SK-N-SH (cell line): ENCODE measurements around the gene ZNF680. TPM values are rescaled to one million over a fixed set of nuclear protein-coding genes. Genes with fewer than 3 reads are reported as not detected.

Source experiments
- CTCF ChIA-PET: fragments of 300-600, 350-600 bp; formaldehyde crosslinking; extraction: SDS; loops from one replicate; lab custom pipeline; 2021; lab: Yijun Ruan, JAX
- POLR2A ChIA-PET: fragments of 350-600 bp; sonication (Branson Sonifier 250); formaldehyde crosslinking; extraction: SDS; loops from one replicate; lab custom pipeline; 2020; ENCODE audit warnings: antibody characterized with exemption, inconsistent platforms; lab: Yijun Ruan, JAX
- DNase-seq: peaks from one replicate; pipeline ENCODE4 v3.0.0; 2012
- H2AFZ ChIP-seq: fragments of 200-600 bp; sonication (generic); 2 replicates; pipeline ENCODE4 v1.8.1; 2016; ENCODE audit warnings: antibody characterized with exemption, mild to moderate bottlenecking, low read depth
- H3F3A ChIP-seq: fragments of 200-600 bp; sonication (generic); replicated peaks from 2 replicates; pipeline ENCODE3; 2016; ENCODE audit warnings: antibody characterized with exemption, mild to moderate bottlenecking; ENCODE audit not compliant: insufficient read depth
- H3K27ac ChIP-seq, 2 experiments: fragments of 200-500 bp in 1 of 2; fragments of 200-600 bp in 1 of 2; sonication (Bioruptor generic) in 1 of 2; sonication (generic), shearing (Covaris generic) in 1 of 2; 2 replicates each; pipeline versions ENCODE4 v1.5.1 to v1.6.1; 2014 to 2016; ENCODE audit warnings: low read depth in 2 of 2, inconsistent platforms in 1 of 2, low read length in 1 of 2, mild to moderate bottlenecking in 1 of 2, mixed read lengths in 1 of 2
- H3K27me3 ChIP-seq: fragments of 200-600 bp; sonication (generic), shearing (Covaris generic); 2 replicates; pipeline ENCODE4 v1.6.1; 2016; ENCODE audit warnings: mixed run types; ENCODE audit not compliant: insufficient read depth
- H3K36me3 ChIP-seq, 2 experiments: fragments of 200-500 bp in 1 of 2; fragments of 200-600 bp in 1 of 2; sonication (Bioruptor generic) in 1 of 2; sonication (generic) in 1 of 2; replicated peaks in 1 of 2; 2 replicates each; pipeline versions ENCODE3 to v1.5.1; 2014 to 2016; ENCODE audit warnings: low read length in 1 of 2, mild to moderate bottlenecking in 1 of 2; ENCODE audit not compliant: insufficient read depth in 2 of 2, control insufficient read depth in 1 of 2
- H3K4me1 ChIP-seq, 2 experiments: fragments of 200-500 bp in 1 of 2; fragments of 200-600 bp in 1 of 2; sonication (Bioruptor generic) in 1 of 2; sonication (generic), shearing (Covaris generic) in 1 of 2; 2 replicates each; pipeline versions ENCODE4 v1.5.1 to v1.6.1; 2014 to 2016; ENCODE audit warnings: low read depth in 1 of 2, low read length in 1 of 2, mixed run types in 1 of 2; ENCODE audit not compliant: insufficient read depth in 2 of 2, control insufficient read depth in 1 of 2
- H3K4me2 ChIP-seq: fragments of 200-600 bp; sonication (generic), shearing (Covaris generic); 2 replicates; pipeline ENCODE4 v1.6.1; 2017; ENCODE audit warnings: mixed run types
- H3K4me3 ChIP-seq, 2 experiments: fragments of 200-500 bp in 1 of 2; fragments of 200-600 bp in 1 of 2; sonication (Bioruptor generic) in 1 of 2; sonication (generic), shearing (Covaris generic) in 1 of 2; 2 replicates each; pipeline versions ENCODE4 v1.5.1 to v1.8.1; 2014 to 2016; ENCODE audit warnings: low read depth in 2 of 2, inconsistent platforms in 1 of 2, low read length in 1 of 2, mild to moderate bottlenecking in 1 of 2, mixed read lengths in 1 of 2, moderate library complexity in 1 of 2
- H3K79me2 ChIP-seq: fragments of 200-600 bp; sonication (generic); 2 replicates; pipeline ENCODE4 v1.8.1; 2017; ENCODE audit warnings: mild to moderate bottlenecking; ENCODE audit not compliant: insufficient read depth
- H3K9ac ChIP-seq: fragments of 200-600 bp; sonication (generic); 2 replicates; pipeline ENCODE4 v1.6.1; 2017; ENCODE audit warnings: mixed run types
- H3K9me2 ChIP-seq: fragments of 200-600 bp; sonication (generic); 2 replicates; pipeline ENCODE4 v1.6.1; 2017; ENCODE audit warnings: mixed run types
- H3K9me3 ChIP-seq: fragments of 200-600 bp; sonication (generic); 2 replicates; pipeline ENCODE4 v1.6.1; 2017; ENCODE audit warnings: mixed run types, mild to moderate bottlenecking, moderate library complexity
- H4K20me1 ChIP-seq: fragments of 200-600 bp; sonication (generic); 2 replicates; pipeline ENCODE4 v1.6.1; 2017; ENCODE audit warnings: mild to moderate bottlenecking, mixed run types; ENCODE audit not compliant: insufficient read depth
- CHD2 ChIP-seq: fragments of 150-350 bp; IDR thresholded peaks from 2 replicates; pipeline ENCODE4 v1.6.1; 2018; ENCODE audit warnings: low read length; ENCODE audit not compliant: partially characterized antibody
- JUND ChIP-seq: IDR thresholded peaks from 2 replicates; pipeline ENCODE4 v1.4.0; 2012
- MAX ChIP-seq: IDR thresholded peaks from 2 replicates; pipeline ENCODE4 v1.4.0; 2012; ENCODE audit warnings: low read depth
- MEF2A ChIP-seq: IDR thresholded peaks from 2 replicates; pipeline ENCODE4 v1.4.0; 2012; ENCODE audit warnings: low read depth, borderline replicate concordance
- MXI1 ChIP-seq: IDR thresholded peaks from 2 replicates; pipeline ENCODE4 v1.6.1; 2012; ENCODE audit warnings: mild to moderate bottlenecking, low read depth, low read length, improper control_type of control experiment
- NRF1 ChIP-seq: IDR thresholded peaks from 2 replicates; pipeline ENCODE4 v1.6.1; 2012; ENCODE audit warnings: low read depth, mild to moderate bottlenecking, low read length
- POLR2AphosphoS5 ChIP-seq: IDR thresholded peaks from 2 replicates; pipeline ENCODE4 v1.6.1; 2012; ENCODE audit warnings: low read depth, low read length
- RAD21 ChIP-seq: IDR thresholded peaks from 2 replicates; pipeline ENCODE4 v1.6.1; 2012; ENCODE audit warnings: mild to moderate bottlenecking, low read length
- RFX5 ChIP-seq: IDR thresholded peaks from 2 replicates; pipeline ENCODE4 v1.6.1; 2012; ENCODE audit warnings: mild to moderate bottlenecking, improper control_type of control experiment, low read length
- RXRA ChIP-seq: IDR thresholded peaks from 2 replicates; pipeline ENCODE4 v1.4.0; 2012; ENCODE audit warnings: low read depth, mild to moderate bottlenecking, borderline replicate concordance
- SIN3A ChIP-seq: IDR thresholded peaks from 2 replicates; pipeline ENCODE4 v1.6.1; 2012; ENCODE audit warnings: low read depth, mild to moderate bottlenecking, low read length, moderate library complexity, borderline replicate concordance
- USF2 ChIP-seq: fragments of 150-350 bp; IDR thresholded peaks from 2 replicates; pipeline ENCODE4 v1.6.1; 2017; ENCODE audit warnings: antibody characterized with exemption, low read length, low read depth, borderline replicate concordance
- WGBS: methylation state at CpG from one replicate; pipeline ENCODE4 v1.1.6; 2017; ENCODE audit warnings: low lambda C conversion rate; 5-methylcytosine and 5-hydroxymethylcytosine counted together
- polyA plus RNA-seq, 3 experiments: library from polyadenylated mRNA; depleted of rRNA; stranded (reverse); fragments of >200 nt; gene quantifications; 2 replicates each; pipeline ENCODE4 v1.2.3, GENCODE V29; 2012
- TF ChIP-seq, protein P1 (sequence below): IDR thresholded peaks from 2 replicates; pipeline ENCODE4; 2012
- TF ChIP-seq, protein P2 (sequence below): fragments of 150-350 bp; IDR thresholded peaks from 2 replicates; pipeline ENCODE4 v1.6.1; 2016; ENCODE audit warnings: mild to moderate bottlenecking, low read depth, low read length

Gene ZNF680
- polyA plus RNA-seq, 1 of the 3 experiments (the other 2 are of a cell fraction) = 1.6 TPM

- Histone ChIP-seq H3F3A (peaks cover 9% of the 10 kb centered on the region), H3K79me2 (peaks cover 52% of the 10 kb centered on the region), H3K9ac (no peak overlapping the region), H3K9me3 (peaks cover 41% of the 10 kb centered on the region), H3K4me2 (no peak overlapping the region), H3K4me1 (no peaks in the 10 kb centered on the region), H3K4me3 (no peak overlapping the region), H3K27ac (no peak overlapping the region; a peak in 1 of 4 replicates), H3K9me2 (peaks cover 8% of the 10 kb centered on the region; the same call in 1 of the 2 replicates), H2AFZ (no peak overlapping the region), H3K36me3 (peaks cover 4 to 70% of the 10 kb centered on the region in 2 experiments), H3K27me3 (no peaks in the 10 kb centered on the region), H4K20me1 (no peaks in the 10 kb centered on the region)
- 82% methylated on average over 1 of the region's 1 CpG for WGBS
- POLR2A ChIA-PET = no interaction called here
- CTCF ChIA-PET = no interaction called here
- no peak for DNase-seq
- TF ChIP-seq SIN3A (no peak), MXI1 (no peak)
These were observed 47.1 kb downstream of the ZNF680 start for GRCh38 chr7:64515781-64516180.

DNA sequence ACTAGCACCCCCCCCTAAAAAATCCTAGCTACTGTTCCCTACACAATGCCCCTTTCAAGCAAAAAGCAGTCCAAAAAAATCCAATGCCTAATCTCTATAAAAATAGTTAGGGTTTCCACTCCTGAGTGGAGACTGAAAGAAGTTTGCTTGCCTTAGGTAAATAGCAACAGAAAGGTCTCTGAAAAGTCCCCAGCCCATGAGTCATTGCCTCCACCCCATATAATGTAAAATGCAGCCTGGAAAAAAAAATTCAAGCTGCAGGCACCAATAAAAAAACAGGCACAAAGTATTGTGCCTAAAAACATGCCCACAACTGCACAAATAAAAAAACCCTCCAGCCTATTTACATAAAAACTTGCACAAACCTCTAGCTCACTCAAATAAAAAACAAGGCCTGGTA lies 47.5 kb downstream of the ZNF680 start:
- peaks cover 52% of the 10 kb centered on the region for H3K79me2 ChIP-seq
- no peak overlapping the region for H3K9ac ChIP-seq
- TF ChIP-seq POLR2AphosphoS5 (no peak), RFX5 (no peak), RXRA (no peak), MEF2A (no peak), RAD21 (no peak), CHD2 (no peak), USF2 (no peak), NRF1 (no peak), JUND (no peak), MAX (no peak)
- TF ChIP-seq, protein P1, sequence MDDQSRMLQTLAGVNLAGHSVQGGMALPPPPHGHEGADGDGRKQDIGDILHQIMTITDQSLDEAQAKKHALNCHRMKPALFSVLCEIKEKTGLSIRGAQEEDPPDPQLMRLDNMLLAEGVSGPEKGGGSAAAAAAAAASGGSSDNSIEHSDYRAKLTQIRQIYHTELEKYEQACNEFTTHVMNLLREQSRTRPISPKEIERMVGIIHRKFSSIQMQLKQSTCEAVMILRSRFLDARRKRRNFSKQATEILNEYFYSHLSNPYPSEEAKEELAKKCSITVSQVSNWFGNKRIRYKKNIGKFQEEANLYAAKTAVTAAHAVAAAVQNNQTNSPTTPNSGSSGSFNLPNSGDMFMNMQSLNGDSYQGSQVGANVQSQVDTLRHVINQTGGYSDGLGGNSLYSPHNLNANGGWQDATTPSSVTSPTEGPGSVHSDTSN = no peak
- TF ChIP-seq, protein P2, sequence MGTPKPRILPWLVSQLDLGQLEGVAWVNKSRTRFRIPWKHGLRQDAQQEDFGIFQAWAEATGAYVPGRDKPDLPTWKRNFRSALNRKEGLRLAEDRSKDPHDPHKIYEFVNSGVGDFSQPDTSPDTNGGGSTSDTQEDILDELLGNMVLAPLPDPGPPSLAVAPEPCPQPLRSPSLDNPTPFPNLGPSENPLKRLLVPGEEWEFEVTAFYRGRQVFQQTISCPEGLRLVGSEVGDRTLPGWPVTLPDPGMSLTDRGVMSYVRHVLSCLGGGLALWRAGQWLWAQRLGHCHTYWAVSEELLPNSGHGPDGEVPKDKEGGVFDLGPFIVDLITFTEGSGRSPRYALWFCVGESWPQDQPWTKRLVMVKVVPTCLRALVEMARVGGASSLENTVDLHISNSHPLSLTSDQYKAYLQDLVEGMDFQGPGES = no peak
- no peak overlapping the region for H3K4me3 ChIP-seq
- peaks cover 0 to 66% of the 10 kb centered on the region in 2 experiments for H3K36me3 ChIP-seq
- no peak overlapping the region; a peak in 1 of 4 replicates for H3K27ac ChIP-seq
- H4K20me1 ChIP-seq = no peaks in the 10 kb centered on the region
- no peak for DNase-seq
- H3K9me2 ChIP-seq = peaks cover 8% of the 10 kb centered on the region; the same call in 1 of the 2 replicates
- H2AFZ ChIP-seq = no peak overlapping the region
- ChIA-PET CTCF (no interaction called here), POLR2A (no interaction called here)
- H3K9me3 ChIP-seq = peaks cover 38% of the 10 kb centered on the region
- H3K4me2 ChIP-seq = no peak overlapping the region
- no peaks in the 10 kb centered on the region for H3K27me3 ChIP-seq
- H3K4me1 ChIP-seq = no peaks in the 10 kb centered on the region
- peaks cover 9% of the 10 kb centered on the region for H3F3A ChIP-seq
